DOHH2 (cell line): ENCODE data around the gene SOBP.

Experiments used
- H3F3A ChIP-seq: fragments of 200-600 bp; sonication (generic), shearing (Covaris generic); 2 replicates; pipeline ENCODE4 v1.6.0; 2016; ENCODE audit warnings: antibody characterized with exemption, mild to moderate bottlenecking; ENCODE audit not compliant: control insufficient read depth, insufficient read depth
- H3K27ac ChIP-seq: fragments of 200-600 bp; sonication (generic); 2 replicates; pipeline ENCODE4 v1.5.1; 2014; ENCODE audit warnings: low read depth, mild to moderate bottlenecking, low read length, moderate library complexity
- H3K27me3 ChIP-seq: fragments of 200-600 bp; sonication (generic); 2 replicates; pipeline ENCODE4 v1.6.1; 2014; ENCODE audit warnings: mild to moderate bottlenecking, low read length, mixed read lengths; ENCODE audit not compliant: control insufficient read depth
- H3K36me3 ChIP-seq: fragments of 200-600 bp; sonication (generic); 2 replicates; pipeline ENCODE4 v1.6.1; 2014; ENCODE audit warnings: mild to moderate bottlenecking, low read length, moderate library complexity, mixed read lengths; ENCODE audit not compliant: control insufficient read depth
- H3K4me1 ChIP-seq: fragments of 200-600 bp; sonication (generic); 2 replicates; pipeline ENCODE4 v1.6.1; 2014; ENCODE audit warnings: mild to moderate bottlenecking, low read length, mixed read lengths; ENCODE audit not compliant: control insufficient read depth
- H3K4me2 ChIP-seq: fragments of 200-600 bp; sonication (generic); 2 replicates; pipeline ENCODE4 v1.6.0; 2014; ENCODE audit warnings: mild to moderate bottlenecking, low read length, moderate library complexity
- H3K4me3 ChIP-seq: fragments of 200-600 bp; sonication (generic); 2 replicates; pipeline ENCODE4 v1.5.1; 2014; ENCODE audit warnings: mild to moderate bottlenecking, low read length, mixed read lengths
- H3K79me2 ChIP-seq: fragments of 200-600 bp; sonication (generic); 2 replicates; pipeline ENCODE4 v1.6.1; 2014; ENCODE audit warnings: mild to moderate bottlenecking, low read length, mixed read lengths; ENCODE audit not compliant: control insufficient read depth
- H3K9me2 ChIP-seq: fragments of 200-600 bp; sonication (generic); replicated peaks from 2 replicates; pipeline ENCODE4 v1.6.1; 2014; ENCODE audit warnings: mild to moderate bottlenecking, low read length, mixed read lengths; ENCODE audit not compliant: control insufficient read depth
- H3K9me3 ChIP-seq: fragments of 200-600 bp; sonication (generic); 2 replicates; pipeline ENCODE4 v1.6.1; 2014; ENCODE audit warnings: antibody characterized with exemption, low read length, mixed read lengths; ENCODE audit not compliant: control insufficient read depth, insufficient read depth
- H4K20me1 ChIP-seq: fragments of 200-600 bp; sonication (generic); 2 replicates; pipeline ENCODE4 v1.6.0; 2014; ENCODE audit warnings: low read depth, mild to moderate bottlenecking, antibody characterized with exemption, low read length, moderate library complexity; ENCODE audit not compliant: control insufficient read depth, insufficient read depth
- EZH2phosphoT487 ChIP-seq: fragments of 200-600 bp; sonication (generic); IDR thresholded peaks from 2 replicates; pipeline ENCODE4 v1.6.1; 2017; ENCODE audit warnings: borderline replicate concordance, mild to moderate bottlenecking, antibody characterized with exemption, low read length, moderate library complexity, mixed read lengths
- TF ChIP-seq, protein P1 (sequence below): fragments of 200-600 bp; sonication (generic); IDR thresholded peaks from one replicate; pipeline ENCODE4 v1.5.1; 2014; ENCODE audit warnings: antibody characterized with exemption, mild to moderate bottlenecking, low read depth, low read length; ENCODE audit not compliant: poor library complexity, severe bottlenecking

Gene SOBP

DNA sequence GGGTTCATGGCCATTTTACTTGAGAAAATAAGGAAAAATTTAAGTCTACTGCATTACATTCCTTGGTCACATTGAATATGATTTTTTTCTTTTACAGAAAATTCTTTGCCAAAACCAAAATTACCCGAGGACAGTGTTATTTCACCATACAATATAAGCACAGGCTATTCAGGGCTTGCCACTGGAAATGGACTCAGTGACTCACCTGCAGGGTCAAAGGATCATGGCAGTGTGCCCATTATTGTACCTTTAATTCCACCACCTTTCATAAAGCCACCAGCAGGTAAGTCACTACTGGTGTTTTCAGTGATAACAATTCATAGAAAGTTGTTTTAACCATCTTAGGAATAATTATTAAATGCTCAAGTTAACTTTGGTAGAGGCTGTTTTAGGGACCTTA lies 16.2 kb downstream of the SOBP start:
- H3K4me3 ChIP-seq: no peak overlapping the region
- H4K20me1 ChIP-seq: no peaks in the 10 kb centered on the region
- TF ChIP-seq, protein P1, sequence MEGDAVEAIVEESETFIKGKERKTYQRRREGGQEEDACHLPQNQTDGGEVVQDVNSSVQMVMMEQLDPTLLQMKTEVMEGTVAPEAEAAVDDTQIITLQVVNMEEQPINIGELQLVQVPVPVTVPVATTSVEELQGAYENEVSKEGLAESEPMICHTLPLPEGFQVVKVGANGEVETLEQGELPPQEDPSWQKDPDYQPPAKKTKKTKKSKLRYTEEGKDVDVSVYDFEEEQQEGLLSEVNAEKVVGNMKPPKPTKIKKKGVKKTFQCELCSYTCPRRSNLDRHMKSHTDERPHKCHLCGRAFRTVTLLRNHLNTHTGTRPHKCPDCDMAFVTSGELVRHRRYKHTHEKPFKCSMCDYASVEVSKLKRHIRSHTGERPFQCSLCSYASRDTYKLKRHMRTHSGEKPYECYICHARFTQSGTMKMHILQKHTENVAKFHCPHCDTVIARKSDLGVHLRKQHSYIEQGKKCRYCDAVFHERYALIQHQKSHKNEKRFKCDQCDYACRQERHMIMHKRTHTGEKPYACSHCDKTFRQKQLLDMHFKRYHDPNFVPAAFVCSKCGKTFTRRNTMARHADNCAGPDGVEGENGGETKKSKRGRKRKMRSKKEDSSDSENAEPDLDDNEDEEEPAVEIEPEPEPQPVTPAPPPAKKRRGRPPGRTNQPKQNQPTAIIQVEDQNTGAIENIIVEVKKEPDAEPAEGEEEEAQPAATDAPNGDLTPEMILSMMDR: no peak
- no peaks in the 10 kb centered on the region for H3K27me3 ChIP-seq
- no peak overlapping the region for H3K4me2 ChIP-seq
- H3F3A ChIP-seq: no peaks in the 10 kb centered on the region
- no peak overlapping the region for H3K27ac ChIP-seq
- H3K36me3 ChIP-seq: peaks cover 23% of the 10 kb centered on the region
- H3K9me3 ChIP-seq: no peaks in the 10 kb centered on the region
- H3K9me2 ChIP-seq: no peaks in the 10 kb centered on the region
- peaks cover 18% of the 10 kb centered on the region for H3K79me2 ChIP-seq
- peaks cover 13% of the 10 kb centered on the region for H3K4me1 ChIP-seq

DNA sequence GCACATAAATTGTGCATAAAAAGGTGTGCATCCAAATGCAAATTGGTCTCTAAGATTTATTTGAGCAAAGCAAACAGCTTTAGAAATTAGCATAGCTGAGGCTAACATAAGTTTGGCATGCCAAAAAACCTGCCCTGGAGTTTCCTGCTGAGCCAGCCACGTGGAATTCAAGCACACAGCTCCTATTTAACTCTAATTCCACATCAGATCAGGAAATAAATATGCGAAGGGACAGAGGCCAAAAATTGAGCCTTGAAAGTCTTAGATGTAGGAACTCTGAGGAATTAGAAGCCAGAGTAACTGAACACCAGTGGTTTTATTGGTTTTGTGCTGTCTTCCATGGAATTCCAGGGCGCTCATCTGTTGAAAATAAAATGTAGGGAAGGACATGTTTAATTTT lies 19.6 kb downstream of the SOBP start:
- H3K9me2 ChIP-seq: no peaks in the 10 kb centered on the region
- no peaks in the 10 kb centered on the region for H4K20me1 ChIP-seq
- H3K4me3 ChIP-seq: no peak overlapping the region
- no peaks in the 10 kb centered on the region for H3F3A ChIP-seq
- TF ChIP-seq, protein P1: no peak
- TF ChIP-seq EZH2phosphoT487: no peak
- H3K79me2 ChIP-seq: no peaks in the 10 kb centered on the region
- H3K36me3 ChIP-seq: peaks cover 31% of the 10 kb centered on the region
- no peaks in the 10 kb centered on the region for H3K27me3 ChIP-seq
- no peak overlapping the region for H3K4me2 ChIP-seq
- H3K4me1 ChIP-seq: peaks cover under 1% of the 10 kb centered on the region
- H3K27ac ChIP-seq: no peak overlapping the region
- H3K9me3 ChIP-seq: no peaks in the 10 kb centered on the region

DNA sequence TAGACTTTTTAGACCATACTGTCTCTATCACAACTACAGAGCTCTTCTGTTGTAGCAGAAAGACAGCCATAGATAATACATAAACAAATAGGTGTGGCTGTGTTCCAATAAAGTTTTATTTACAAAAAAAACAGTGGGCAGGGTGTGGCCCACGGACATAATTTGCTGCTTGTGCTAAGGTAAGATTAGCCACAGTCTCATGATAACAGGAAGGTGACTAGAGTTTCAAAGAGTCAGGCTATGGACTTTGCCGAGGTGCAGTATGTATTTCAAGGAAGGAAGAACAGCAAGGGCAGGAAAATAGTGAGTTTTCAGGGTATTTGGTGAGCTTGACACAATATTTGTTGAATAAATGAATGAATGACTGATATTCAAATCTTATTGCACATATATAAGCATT lies 20.2 kb downstream of the SOBP start:
- H3K4me1 ChIP-seq: no peaks in the 10 kb centered on the region
- no peaks in the 10 kb centered on the region for H3K79me2 ChIP-seq
- no peak overlapping the region for H3K27ac ChIP-seq

More for the DNA sequence above, 20.2 kb downstream of the SOBP start:
- Histone ChIP-seq H4K20me1 (no peaks in the 10 kb centered on the region), H3K4me3 (no peak overlapping the region), H3F3A (no peaks in the 10 kb centered on the region), H3K4me2 (no peak overlapping the region), H3K9me2 (no peaks in the 10 kb centered on the region), H3K9me3 (no peaks in the 10 kb centered on the region), H3K36me3 (peaks cover 33% of the 10 kb centered on the region), H3K27me3 (no peaks in the 10 kb centered on the region)
- TF ChIP-seq, protein P1: no peak
- no peak for TF ChIP-seq EZH2phosphoT487
